ENCODE measurements around the gene ZNF57.
"Not testable (repeated sequence)": the region's sequence is repeated elsewhere in the genome, so short reads cannot be mapped to it uniquely, and the experiment has no call there.

ZNF57 gene

GRCh38 chr19:2900296-2901252, at the start of gene ZNF57:
Gene ZNF57 (plus strand): TSS chr19:2900928. CDS start chr19:2901046, 118 bp downstream.
- DNase-seq, result peak; percentile 94

DNA sequence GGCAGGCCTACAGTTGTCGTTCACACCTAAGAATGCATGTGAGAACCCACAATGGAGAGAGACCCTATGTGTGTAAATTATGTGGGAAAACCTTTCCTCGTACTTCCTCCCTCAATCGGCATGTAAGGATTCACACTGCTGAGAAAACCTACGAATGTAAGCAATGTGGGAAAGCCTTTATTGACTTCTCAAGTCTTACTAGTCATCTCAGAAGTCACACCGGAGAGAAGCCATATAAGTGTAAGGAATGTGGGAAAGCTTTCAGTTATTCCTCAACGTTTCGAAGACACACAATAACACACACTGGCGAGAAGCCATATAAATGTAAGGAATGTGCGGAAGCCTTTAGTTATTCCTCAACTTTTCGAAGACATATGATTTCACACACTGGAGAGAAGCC, 48.1 kb upstream of the ZNF57 start:
- no peak for DNase-seq

DNA sequence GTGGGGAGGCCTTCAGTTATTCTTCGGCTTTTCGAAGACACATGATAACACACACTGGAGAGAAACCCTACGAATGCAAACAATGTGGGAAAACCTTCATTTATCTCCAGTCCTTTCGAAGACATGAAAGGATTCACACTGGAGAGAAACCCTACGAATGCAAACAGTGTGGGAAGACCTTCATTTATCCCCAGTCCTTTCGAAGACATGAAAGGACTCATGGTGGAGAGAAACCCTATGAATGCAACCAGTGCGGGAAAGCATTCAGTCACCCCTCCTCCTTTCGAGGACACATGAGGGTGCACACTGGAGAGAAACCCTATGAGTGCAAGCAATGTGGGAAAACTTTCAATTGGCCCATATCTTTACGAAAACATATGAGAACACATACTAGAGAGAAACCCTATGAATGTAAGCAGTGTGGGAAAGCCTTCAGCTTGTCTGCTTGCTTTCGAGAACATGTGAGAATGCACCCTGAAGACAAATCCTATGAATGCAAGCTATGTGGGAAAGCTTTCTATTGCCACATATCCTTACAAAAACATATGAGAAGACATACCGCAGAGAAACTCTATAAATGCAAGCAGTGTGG, 47.6 kb upstream of the ZNF57 start:
- DNase-seq, result no peak

GRCh38 chr19:2854849-2855248, 45.9 kb upstream of the ZNF57 start:
- DNase-seq, result no peak

GRCh38 chr19:2856457-2857050, 44.2 kb upstream of the ZNF57 start:
- no peak for DNase-seq

- DNase-seq, result no peak
These were observed 41.9 kb upstream of the ZNF57 start for GRCh38 chr19:2858864-2859263.

- DNase-seq, result no peak
These were observed 36.9 kb upstream of the ZNF57 start for GRCh38 chr19:2863816-2864215.

GRCh38 chr19:2865334-2866100, 35.2 kb upstream of the ZNF57 start:
- DNase-seq, result no peak

DNA sequence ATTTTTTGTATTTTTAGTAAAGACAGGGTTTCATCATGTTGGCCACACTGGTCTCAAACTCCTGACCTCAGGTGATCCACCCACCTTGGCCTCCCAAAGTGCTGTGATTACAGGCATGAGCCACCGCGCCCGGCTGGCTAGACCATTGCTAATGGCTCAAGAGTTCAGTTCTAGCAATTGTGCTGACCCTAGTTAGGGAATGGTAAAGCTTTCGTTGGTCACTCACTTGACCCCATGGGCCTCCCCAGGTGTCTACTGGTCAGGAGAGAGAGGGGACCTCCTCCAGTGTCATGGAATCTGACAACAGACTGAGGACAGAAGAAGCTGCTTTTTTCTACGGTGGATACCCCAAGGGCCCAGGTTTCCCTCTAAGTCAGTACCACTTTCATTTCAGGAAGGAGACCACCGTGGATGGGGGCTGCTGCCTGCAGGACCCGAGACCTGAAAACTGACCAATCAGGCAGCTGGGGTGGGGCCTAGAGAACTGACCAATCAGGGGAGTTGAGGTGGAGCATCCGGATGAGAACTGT, 34.2 kb upstream of the ZNF57 start:
- no peak for DNase-seq

GRCh38 chr19:2867025-2867991, 33.4 kb upstream of the ZNF57 start, which contains the start of gene ZNF556:
Gene ZNF556 (plus strand): TSS chr19:2867335. CDS start chr19:2867422, 87 bp downstream.
- DNase-seq, result no peak

DNA sequence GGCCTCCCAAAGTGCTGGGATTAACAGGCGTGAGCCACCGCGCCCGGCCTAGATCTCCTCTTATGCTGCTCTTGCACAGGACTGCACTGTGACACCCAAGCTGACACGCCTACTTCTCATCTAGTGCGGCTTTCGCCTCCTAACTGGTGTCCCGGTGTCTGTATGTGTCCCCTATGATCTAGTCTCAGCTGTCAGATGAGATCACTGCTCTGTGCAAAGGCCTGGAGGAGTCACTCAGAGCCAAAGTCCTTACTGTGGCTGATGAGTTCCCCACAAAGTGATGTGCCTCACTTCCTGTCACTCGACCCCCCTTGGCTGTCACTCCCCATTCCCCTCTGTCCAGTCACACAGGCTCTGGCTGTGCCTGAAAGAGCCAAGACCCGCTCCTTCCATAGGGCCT, 31.1 kb upstream of the ZNF57 start:
- no peak for DNase-seq

DNA sequence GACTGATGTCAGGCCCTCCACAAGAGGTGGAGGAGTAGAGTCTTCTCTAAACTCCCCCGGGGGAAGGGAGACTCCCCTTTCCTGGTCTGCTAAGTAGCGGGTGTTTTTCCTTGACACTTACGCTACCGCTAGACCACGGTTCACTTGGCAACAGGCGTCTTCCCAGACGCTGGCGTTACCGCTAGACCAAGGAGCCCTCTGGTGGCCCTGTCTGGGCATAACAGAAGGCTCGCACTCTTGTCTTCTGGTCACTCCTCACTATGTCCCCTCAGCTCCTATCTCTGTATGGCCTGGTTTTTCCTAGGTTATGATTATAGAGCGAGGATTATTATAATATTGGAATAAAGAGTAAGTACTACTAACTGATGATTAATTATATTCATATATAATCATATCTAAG, 28.6 kb upstream of the ZNF57 start:
- DNase-seq, result not testable (repeated sequence)

GRCh38 chr19:2877398-2878331, 23.1 kb upstream of the ZNF57 start:
- no peak for DNase-seq

GRCh38 chr19:2883686-2884439, 16.9 kb upstream of the ZNF57 start:
- DNase-seq, result no peak

DNA sequence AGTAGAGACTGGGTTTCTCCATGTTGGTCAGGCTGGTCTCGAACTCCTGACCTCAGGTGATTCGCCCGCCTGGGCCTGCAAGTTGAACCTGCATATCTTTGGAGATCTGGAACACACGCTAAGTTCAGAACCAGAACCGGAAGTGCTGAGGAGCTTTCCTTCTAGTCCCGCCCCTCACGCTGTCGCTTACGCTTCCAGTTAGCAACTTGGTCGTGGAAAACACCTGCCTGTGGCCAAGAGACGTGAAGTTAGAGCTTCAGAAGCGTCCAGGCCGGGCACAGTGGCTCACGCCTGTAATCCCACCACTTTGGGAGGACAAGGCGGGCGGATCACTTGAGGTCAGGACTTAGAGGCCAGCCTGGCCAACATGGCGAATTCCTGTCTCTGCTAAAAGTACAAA, 15.0 kb upstream of the ZNF57 start:
- no peak for DNase-seq

DNA sequence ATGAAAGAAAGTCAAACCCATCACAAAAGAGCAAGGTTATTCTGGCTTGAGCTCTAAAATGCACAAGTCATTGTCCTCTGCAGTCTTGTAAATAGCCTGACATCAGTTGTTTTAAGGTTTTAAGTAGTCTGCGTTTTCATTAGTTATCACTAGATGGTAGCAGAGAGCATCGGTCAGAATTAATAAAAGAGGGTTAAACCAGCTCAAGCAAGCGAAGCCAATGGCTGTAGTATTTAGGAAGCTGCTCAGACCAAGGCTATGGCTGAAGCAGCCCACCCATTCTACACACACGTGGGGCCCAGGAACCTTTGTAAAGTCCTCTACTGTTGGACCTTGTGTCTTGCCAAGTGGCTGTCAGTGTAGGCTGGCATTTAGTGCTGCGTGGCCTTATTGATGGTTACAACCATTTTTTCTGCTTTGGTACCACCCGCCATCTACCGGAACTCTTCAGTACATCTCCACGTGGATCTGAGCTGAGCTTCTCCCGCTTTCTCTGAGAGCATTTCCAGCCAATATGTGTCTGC, 13.3 kb upstream of the ZNF57 start:
- DNase-seq, result peak; percentile 62

GRCh38 chr19:2888731-2889224, 11.9 kb upstream of the ZNF57 start:
- no peak for DNase-seq

DNA sequence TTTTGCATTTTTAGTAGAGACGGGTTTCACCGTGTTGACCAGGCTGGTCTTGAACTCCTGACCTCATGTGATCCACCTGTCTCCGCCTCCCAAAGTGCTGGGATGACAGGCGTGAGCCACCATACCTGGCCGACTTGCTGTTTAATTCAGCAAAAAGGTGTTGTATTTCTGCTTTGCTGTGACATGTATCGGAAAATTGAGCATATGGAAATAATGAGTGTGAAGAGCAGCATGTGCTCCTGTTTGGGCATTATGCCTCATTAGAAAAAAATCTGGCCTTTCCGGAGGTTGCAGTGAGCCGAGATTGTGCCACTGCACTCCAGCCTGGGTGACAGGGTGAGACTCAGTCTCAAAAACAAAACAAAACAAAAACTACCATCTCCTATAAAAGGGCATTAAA, 10.2 kb upstream of the ZNF57 start:
- DNase-seq, result not testable (repeated sequence)

DNA sequence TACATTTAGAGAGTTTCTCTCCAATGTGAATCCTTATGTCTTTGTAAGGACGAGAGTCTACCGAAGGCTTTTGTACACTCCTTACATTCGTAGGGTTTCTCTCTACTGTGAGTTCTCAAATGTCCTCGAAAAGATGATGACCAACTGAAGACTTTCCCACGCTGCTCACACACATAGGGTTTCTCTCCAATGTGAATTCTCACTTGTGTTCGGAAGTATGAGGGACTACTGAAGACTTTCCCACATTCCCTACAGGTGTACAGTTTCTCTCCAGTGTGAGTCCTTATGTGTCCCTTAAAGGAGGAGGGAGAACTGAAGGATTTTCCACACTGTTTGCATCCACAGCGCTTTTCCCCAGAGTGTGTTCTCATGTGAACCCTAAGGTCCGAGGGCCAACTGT, 4.0 kb upstream of the ZNF57 start:
- no peak for DNase-seq

Measured in KG1 (cell line).